ENCODE measurements around the gene SNN.

Gene SNN

DNA sequence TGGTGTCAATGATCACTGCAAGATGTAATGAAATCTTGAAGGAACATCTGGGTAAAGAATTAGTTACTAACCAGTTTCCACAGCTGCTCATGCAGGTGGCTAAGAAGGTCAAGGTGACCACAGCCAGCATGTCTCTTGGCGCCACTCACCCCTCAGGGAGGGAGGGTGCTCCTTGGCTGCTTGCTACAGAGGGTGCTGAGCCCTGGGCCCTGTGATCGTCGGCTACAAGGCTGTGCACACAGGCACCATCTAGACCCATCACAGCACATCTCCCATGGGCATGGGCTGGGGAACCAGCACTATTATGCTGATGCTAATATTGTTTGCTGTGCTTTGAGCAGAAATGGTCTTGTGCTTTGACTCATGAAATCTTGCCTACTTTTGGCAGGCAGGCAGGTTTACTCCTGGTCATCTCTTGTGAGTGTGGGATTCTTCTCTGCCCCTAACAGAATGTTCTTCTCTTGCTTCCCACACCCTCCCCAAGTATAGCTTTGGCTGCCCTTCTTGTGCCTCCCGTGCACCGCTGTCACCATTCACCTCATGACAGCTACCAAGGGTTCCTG is 38.0 kb downstream of the SNN start:
- H3K4me1 ChIP-seq (ENCODE audit: control insufficient read depth in 1 of 2, insufficient read depth in 1 of 2, low read depth in 1 of 2, low read length in 1 of 2), result peaks cover 2 to 5% of the 10 kb centered on the region in 2 experiments
- no peaks in the 10 kb centered on the region for H3K27me3 ChIP-seq
- TF ChIP-seq, protein P1, sequence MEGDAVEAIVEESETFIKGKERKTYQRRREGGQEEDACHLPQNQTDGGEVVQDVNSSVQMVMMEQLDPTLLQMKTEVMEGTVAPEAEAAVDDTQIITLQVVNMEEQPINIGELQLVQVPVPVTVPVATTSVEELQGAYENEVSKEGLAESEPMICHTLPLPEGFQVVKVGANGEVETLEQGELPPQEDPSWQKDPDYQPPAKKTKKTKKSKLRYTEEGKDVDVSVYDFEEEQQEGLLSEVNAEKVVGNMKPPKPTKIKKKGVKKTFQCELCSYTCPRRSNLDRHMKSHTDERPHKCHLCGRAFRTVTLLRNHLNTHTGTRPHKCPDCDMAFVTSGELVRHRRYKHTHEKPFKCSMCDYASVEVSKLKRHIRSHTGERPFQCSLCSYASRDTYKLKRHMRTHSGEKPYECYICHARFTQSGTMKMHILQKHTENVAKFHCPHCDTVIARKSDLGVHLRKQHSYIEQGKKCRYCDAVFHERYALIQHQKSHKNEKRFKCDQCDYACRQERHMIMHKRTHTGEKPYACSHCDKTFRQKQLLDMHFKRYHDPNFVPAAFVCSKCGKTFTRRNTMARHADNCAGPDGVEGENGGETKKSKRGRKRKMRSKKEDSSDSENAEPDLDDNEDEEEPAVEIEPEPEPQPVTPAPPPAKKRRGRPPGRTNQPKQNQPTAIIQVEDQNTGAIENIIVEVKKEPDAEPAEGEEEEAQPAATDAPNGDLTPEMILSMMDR (IDR thresholded peaks at IDR 0.05), result no peak
- no peak overlapping the region for H3K27ac ChIP-seq
- no peaks in the 10 kb centered on the region for H3K9me3 ChIP-seq
- peaks cover 3% of the 10 kb centered on the region for H3K36me3 ChIP-seq
- no peak overlapping the region for H3K4me3 ChIP-seq (ENCODE audit: low read depth in 1 of 2, low read length in 1 of 2)

DNA sequence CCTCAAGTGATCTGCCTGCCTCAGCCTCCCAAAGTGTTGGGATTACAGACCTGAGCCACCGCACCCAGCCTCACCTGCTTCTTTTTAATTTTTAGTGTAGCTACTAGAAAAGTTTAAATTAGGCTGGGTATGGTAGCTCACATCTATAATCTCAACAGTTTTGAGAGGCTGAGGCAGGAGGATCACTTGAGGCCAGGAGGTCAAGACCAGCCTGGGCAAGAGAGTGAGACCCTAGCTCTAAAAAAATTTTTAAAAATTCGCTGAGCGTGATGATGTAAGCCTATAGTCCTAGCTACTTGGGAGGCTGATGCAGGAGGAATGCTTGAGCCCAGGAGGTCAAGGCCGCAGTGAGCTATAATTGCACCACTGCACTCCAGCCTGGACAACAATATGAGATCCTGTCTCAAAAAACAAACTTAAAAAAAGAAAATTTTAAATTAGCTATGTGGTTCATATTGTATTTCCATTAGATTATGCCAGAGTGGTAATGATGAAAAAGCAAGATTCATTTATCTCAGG is 39.5 kb downstream of the SNN start:
- Histone ChIP-seq H3K27ac (no peak overlapping the region), H3K9me3 (no peaks in the 10 kb centered on the region), H3K36me3 (peaks cover 6% of the 10 kb centered on the region), H3K27me3 (no peaks in the 10 kb centered on the region), H3K4me1 (ENCODE audit: control insufficient read depth in 1 of 2, insufficient read depth in 1 of 2, low read depth in 1 of 2, low read length in 1 of 2) (no peaks in the 10 kb centered on the region), H3K4me3 (ENCODE audit: low read depth in 1 of 2, low read length in 1 of 2) (no peak overlapping the region)
- TF ChIP-seq, protein P1 (IDR thresholded peaks at IDR 0.05), result no peak

DNA sequence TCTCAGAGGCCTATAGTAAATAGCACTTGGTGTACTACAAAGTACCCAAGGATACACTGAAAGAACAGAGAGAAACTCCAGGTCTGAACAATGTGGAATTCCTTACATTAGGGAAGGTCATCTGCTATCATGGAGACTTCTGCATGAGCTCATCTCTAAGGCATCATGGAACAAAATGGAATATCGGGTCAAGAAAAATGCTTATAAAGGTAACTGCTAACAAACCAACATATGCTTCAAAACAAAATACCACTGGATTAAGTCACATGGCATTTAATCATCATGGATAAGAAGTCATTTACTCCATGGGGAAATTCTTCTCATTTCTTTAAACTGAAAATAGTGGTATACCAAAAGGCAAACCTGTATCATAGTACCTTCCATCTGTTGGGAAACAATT is 40.2 kb downstream of the SNN start:
- Histone ChIP-seq H3K9me3 (no peaks in the 10 kb centered on the region), H3K27me3 (no peaks in the 10 kb centered on the region), H3K4me1 (ENCODE audit: control insufficient read depth in 1 of 2, insufficient read depth in 1 of 2, low read depth in 1 of 2, low read length in 1 of 2) (no peaks in the 10 kb centered on the region), H3K36me3 (peaks cover 6% of the 10 kb centered on the region), H3K27ac (no peak overlapping the region), H3K4me3 (ENCODE audit: low read depth in 1 of 2, low read length in 1 of 2) (no peak overlapping the region)
- TF ChIP-seq, protein P1 (IDR thresholded peaks at IDR 0.05), result no peak

DNA sequence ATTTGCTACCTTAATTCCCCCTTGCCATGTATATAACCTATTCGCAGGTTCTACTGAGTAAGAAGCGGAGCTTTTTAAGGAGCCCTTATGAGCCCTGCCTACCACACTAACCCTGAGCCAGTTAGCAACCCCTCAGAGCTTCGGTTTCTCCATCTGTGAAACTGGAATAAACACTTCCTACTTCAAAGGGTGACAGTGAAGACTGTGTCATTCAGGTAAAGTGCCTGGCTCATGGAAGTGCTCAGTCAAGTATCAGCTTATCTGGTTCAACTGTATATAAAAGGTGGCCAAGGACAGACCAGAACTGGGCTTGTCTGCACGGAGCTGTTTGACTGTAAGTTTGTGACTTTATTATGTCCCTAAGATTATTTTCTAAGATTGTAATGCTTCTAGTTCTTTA is 43.4 kb downstream of the SNN start:
- peaks cover 0 to 7% of the 10 kb centered on the region in 2 experiments for H3K4me1 ChIP-seq (ENCODE audit: control insufficient read depth in 1 of 2, insufficient read depth in 1 of 2, low read depth in 1 of 2, low read length in 1 of 2)
- H3K9me3 ChIP-seq, result no peaks in the 10 kb centered on the region
- no peak overlapping the region for H3K4me3 ChIP-seq (ENCODE audit: low read depth in 1 of 2, low read length in 1 of 2)
- no peak overlapping the region for H3K27ac ChIP-seq
- H3K27me3 ChIP-seq, result no peaks in the 10 kb centered on the region
- TF ChIP-seq, protein P1 (IDR thresholded peaks at IDR 0.05), result no peak
- peaks cover 12% of the 10 kb centered on the region for H3K36me3 ChIP-seq

DNA sequence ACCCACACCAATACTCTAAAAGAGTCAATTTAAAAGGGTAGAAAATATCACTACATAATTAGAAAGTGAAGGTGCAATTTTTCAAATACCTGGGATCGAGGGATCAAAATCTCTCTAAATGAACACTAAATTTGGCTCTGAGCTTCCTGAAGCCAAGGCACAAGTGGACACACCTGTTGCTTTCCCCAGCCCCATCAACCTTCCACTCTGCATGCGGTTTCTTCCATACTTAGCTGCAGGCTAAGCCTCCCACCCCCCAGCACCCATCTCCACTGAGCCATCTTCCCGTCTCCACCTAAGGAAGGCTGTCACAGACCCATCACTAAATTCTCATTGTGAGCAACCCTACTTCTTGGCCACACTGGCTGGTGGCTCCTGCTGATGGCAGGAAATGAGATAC is 43.9 kb downstream of the SNN start:
- H3K4me3 ChIP-seq (ENCODE audit: low read depth in 1 of 2, low read length in 1 of 2), result no peak overlapping the region

More for the DNA sequence above, 43.9 kb downstream of the SNN start:
- TF ChIP-seq, protein P1 (IDR thresholded peaks at IDR 0.05), result no peak
- no peaks in the 10 kb centered on the region for H3K9me3 ChIP-seq
- peaks cover 0 to 7% of the 10 kb centered on the region in 2 experiments for H3K4me1 ChIP-seq (ENCODE audit: control insufficient read depth in 1 of 2, insufficient read depth in 1 of 2, low read depth in 1 of 2, low read length in 1 of 2)
- H3K27ac ChIP-seq, result no peak overlapping the region
- H3K27me3 ChIP-seq, result no peaks in the 10 kb centered on the region
- H3K36me3 ChIP-seq, result peaks cover 12% of the 10 kb centered on the region

Data from neutrophil (primary cell).